GM23248 (cell line): Measurements from ENCODE around the gene PABPC3. TPM values are rescaled to one million over a fixed set of nuclear protein-coding genes. Genes with fewer than 3 reads are reported as not detected.

ENCODE experiments used
- DNase-seq: peaks from one replicate; pipeline ENCODE4 v3.0.0-alpha.2; 2015
- H2AFZ ChIP-seq: fragments of 200-600 bp; sonication (generic); 2 replicates; pipeline ENCODE4 v1.6.1; 2016; ENCODE audit warnings: antibody characterized with exemption
- H3F3A ChIP-seq: fragments of 200-600 bp; sonication (generic); 2 replicates; pipeline ENCODE4 v1.6.1; 2016; ENCODE audit warnings: mild to moderate bottlenecking, antibody characterized with exemption, mixed run types; ENCODE audit not compliant: insufficient read depth
- H3K27ac ChIP-seq: fragments of 200-600 bp; sonication (generic); 2 replicates; pipeline ENCODE4 v1.5.1; 2016; ENCODE audit warnings: mild to moderate bottlenecking
- H3K27me3 ChIP-seq: fragments of 200-600 bp; sonication (generic); replicated peaks from 2 replicates; pipeline ENCODE4 v1.6.1; 2016; ENCODE audit warnings: mild to moderate bottlenecking; ENCODE audit not compliant: insufficient read depth
- H3K36me3 ChIP-seq: fragments of 200-600 bp; sonication (generic); 2 replicates; pipeline ENCODE4 v1.6.1; 2016; ENCODE audit warnings: low read depth, mild to moderate bottlenecking
- H3K4me1 ChIP-seq: fragments of 200-600 bp; sonication (generic); 2 replicates; pipeline ENCODE4 v1.6.1; 2016; ENCODE audit warnings: mild to moderate bottlenecking; ENCODE audit not compliant: insufficient read depth
- H3K4me2 ChIP-seq: fragments of 200-600 bp; sonication (generic); one replicate; pipeline ENCODE4 v1.6.1; 2016; ENCODE audit warnings: mild to moderate bottlenecking; ENCODE audit not compliant: unreplicated experiment
- H3K4me3 ChIP-seq: fragments of 200-600 bp; sonication (generic); 2 replicates; pipeline ENCODE4 v1.5.1; 2016; ENCODE audit warnings: mild to moderate bottlenecking
- H3K79me2 ChIP-seq: fragments of 200-600 bp; sonication (generic); 2 replicates; pipeline ENCODE4 v1.6.1; 2016; ENCODE audit warnings: mild to moderate bottlenecking; ENCODE audit not compliant: insufficient read depth
- H3K9ac ChIP-seq: fragments of 200-600 bp; sonication (generic); 2 replicates; pipeline ENCODE4 v1.6.1; 2016; ENCODE audit warnings: mild to moderate bottlenecking
- H3K9me2 ChIP-seq: fragments of 200-600 bp; sonication (generic); 2 replicates; pipeline ENCODE4 v1.6.1; 2016; ENCODE audit warnings: mixed run types, mild to moderate bottlenecking, moderate library complexity; ENCODE audit not compliant: insufficient read depth
- H3K9me3 ChIP-seq: fragments of 200-600 bp; sonication (generic); one replicate; pipeline ENCODE4 v1.6.1; 2017; ENCODE audit warnings: low read depth
- H4K20me1 ChIP-seq: fragments of 200-600 bp; sonication (generic); 2 replicates; pipeline ENCODE4 v1.6.0; 2016; ENCODE audit not compliant: insufficient read depth
- EZH2 ChIP-seq: fragments of 200-600 bp; sonication (generic); IDR thresholded peaks from 2 replicates; pipeline ENCODE4 v1.6.1; 2018; ENCODE audit warnings: antibody characterized with exemption, mild to moderate bottlenecking; ENCODE audit not compliant: insufficient read depth, poor library complexity, severe bottlenecking
- EZH2phosphoT487 ChIP-seq: fragments of 200-600 bp; sonication (generic); IDR thresholded peaks from 2 replicates; pipeline ENCODE4 v1.6.1; 2018; ENCODE audit warnings: antibody characterized with exemption, moderate library complexity, mild to moderate bottlenecking, low read depth; ENCODE audit not compliant: insufficient read depth
- WGBS, 2 experiments: methylation state at CpG; one replicate each; pipeline ENCODE4 v1.1.6; 2015 to 2017; ENCODE audit warnings: low lambda C conversion rate in 2 of 2, low coverage in 1 of 2; ENCODE audit errors: missing lambda C conversion rate in 2 of 2; 5-methylcytosine and 5-hydroxymethylcytosine counted together
- in situ Hi-C: fragments of 300-500 bp; cut with MboI; formaldehyde crosslinking; loops from 2 replicates; pipeline ENCODE4 v1.15.0; 2020
- polyA plus RNA-seq: library from polyadenylated mRNA; unstranded; fragments of >200 nt; fragmentation: Nextera tagmentation; extraction: Ambion mirVana; gene quantifications from 2 replicates; pipeline ENCODE4 v1.2.1, GENCODE V29; 2016
- total RNA-seq: library from RNA; depleted of rRNA; stranded (reverse); fragments of >200 nt; shearing (Covaris generic); gene quantifications from 2 replicates; pipeline ENCODE4 v1.2.3, GENCODE V29; 2014

Gene PABPC3
- total and polyA plus RNA-seq, 2 experiments from 2014 or later: under 0.01 to 0.18 TPM

- no peaks in the 10 kb centered on the region for H3K4me1 ChIP-seq
Observed at GRCh38 chr13:25065974-25066770, 29.8 kb upstream of the PABPC3 start.

GRCh38 chr13:25067064-25067463 is 28.9 kb upstream of the PABPC3 start:
- Histone ChIP-seq H3F3A (no peaks in the 10 kb centered on the region), H3K9me3 (no peaks in the 10 kb centered on the region), H3K79me2 (no peaks in the 10 kb centered on the region), H3K27me3 (no peaks in the 10 kb centered on the region), H3K9ac (no peak overlapping the region), H3K27ac (no peak overlapping the region), H3K36me3 (no peaks in the 10 kb centered on the region), H3K4me2 (no peak overlapping the region), H3K9me2 (no peaks in the 10 kb centered on the region), H2AFZ (no peak overlapping the region), H3K4me3 (no peak overlapping the region), H3K4me1 (no peaks in the 10 kb centered on the region), H4K20me1 (no peaks in the 10 kb centered on the region)
- DNase-seq: no peak
- in situ Hi-C loops: no loop called here
- 50 to 53% methylated on average over 3 of the region's 3 CpGs for WGBS, 2 experiments
- TF ChIP-seq EZH2phosphoT487: no peak

More at GRCh38 chr13:25065974-25066770, 29.8 kb upstream of the PABPC3 start:
- Histone ChIP-seq H3K27me3 (no peaks in the 10 kb centered on the region), H3K9ac (no peak overlapping the region), H3K4me3 (no peak overlapping the region), H3K9me3 (no peaks in the 10 kb centered on the region), H3K36me3 (no peaks in the 10 kb centered on the region), H4K20me1 (no peaks in the 10 kb centered on the region), H3F3A (no peaks in the 10 kb centered on the region), H3K27ac (no peak overlapping the region), H2AFZ (no peak overlapping the region), H3K79me2 (no peaks in the 10 kb centered on the region), H3K4me2 (no peak overlapping the region), H3K9me2 (no peaks in the 10 kb centered on the region)
- no peak for DNase-seq
- TF ChIP-seq EZH2 (no peak), EZH2phosphoT487 (no peak)
- in situ Hi-C loops: no loop called here
- WGBS, 2 experiments: 42 to 43% methylated on average over 8 of the region's 8 CpGs

DNA sequence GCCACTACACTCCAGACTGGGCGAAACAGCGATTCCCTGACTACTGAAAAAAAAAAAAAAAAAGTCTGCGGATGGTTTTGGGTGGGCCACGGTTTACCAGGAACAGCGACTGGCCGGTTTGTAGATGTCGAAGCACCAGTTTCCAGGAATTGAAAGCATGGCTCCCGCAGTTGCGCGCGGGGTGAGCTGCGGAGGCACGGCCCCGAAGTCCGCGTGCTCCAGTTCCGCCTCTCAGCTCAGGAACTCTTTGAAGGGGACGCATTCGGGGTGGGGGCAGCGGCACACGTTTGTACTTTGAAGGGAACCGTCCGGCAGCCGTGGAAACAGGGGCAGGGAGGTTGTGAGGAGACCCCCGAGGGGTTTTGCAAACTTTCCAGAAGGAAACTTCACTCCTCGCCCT is 27.1 kb upstream of the PABPC3 start:
- Histone ChIP-seq H3F3A (no peaks in the 10 kb centered on the region), H3K9ac (no peak overlapping the region), H2AFZ (no peak overlapping the region), H3K9me3 (no peaks in the 10 kb centered on the region), H3K79me2 (no peaks in the 10 kb centered on the region), H3K27ac (no peak overlapping the region), H3K27me3 (no peaks in the 10 kb centered on the region), H3K36me3 (no peaks in the 10 kb centered on the region), H3K4me3 (no peak overlapping the region), H3K4me1 (no peaks in the 10 kb centered on the region), H4K20me1 (no peaks in the 10 kb centered on the region), H3K4me2 (no peak overlapping the region), H3K9me2 (no peaks in the 10 kb centered on the region)
- 70 to 76% methylated on average over 25 to 26 of the region's 26 CpGs for WGBS, 2 experiments
- no peak for DNase-seq
- TF ChIP-seq EZH2: no peak
- no peak for TF ChIP-seq EZH2phosphoT487
- in situ Hi-C loops: no loop called here

DNA sequence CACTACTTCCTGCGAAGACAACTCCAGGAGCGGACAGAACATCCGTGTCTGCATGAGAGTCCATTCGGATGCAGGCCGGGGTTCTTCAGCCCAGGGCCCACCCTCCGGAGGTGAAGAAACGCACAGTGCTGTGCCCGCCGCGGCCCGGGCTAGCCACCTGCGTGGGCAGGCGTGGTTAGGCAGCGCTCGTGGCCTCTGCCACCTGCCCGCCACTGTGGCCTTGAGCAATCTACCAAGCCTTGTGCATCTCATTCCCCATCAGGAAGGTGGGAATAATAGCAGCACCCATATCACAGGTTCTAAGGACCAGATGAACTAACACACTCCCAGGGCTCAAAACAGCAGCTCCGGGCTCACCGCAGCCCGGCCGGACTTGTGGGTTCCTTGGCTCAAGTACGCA is 26.7 kb upstream of the PABPC3 start:
- H3K9me3 ChIP-seq: no peaks in the 10 kb centered on the region
- no peaks in the 10 kb centered on the region for H3K27me3 ChIP-seq
- no peak overlapping the region for H3K27ac ChIP-seq
- H3F3A ChIP-seq: no peaks in the 10 kb centered on the region
- no peaks in the 10 kb centered on the region for H3K4me1 ChIP-seq
- H3K9ac ChIP-seq: no peak overlapping the region
- DNase-seq: no peak
- no peaks in the 10 kb centered on the region for H3K9me2 ChIP-seq
- no peak overlapping the region for H2AFZ ChIP-seq
- no peak overlapping the region for H3K4me2 ChIP-seq
- no peaks in the 10 kb centered on the region for H3K79me2 ChIP-seq
- no peaks in the 10 kb centered on the region for H3K36me3 ChIP-seq
- no peak for TF ChIP-seq EZH2
- TF ChIP-seq EZH2phosphoT487: no peak
- no peak overlapping the region for H3K4me3 ChIP-seq
- 76 to 77% methylated on average over 19 to 21 of the region's 21 CpGs for WGBS, 2 experiments
- H4K20me1 ChIP-seq: no peaks in the 10 kb centered on the region
- in situ Hi-C loops: no loop called here

- no peak overlapping the region for H2AFZ ChIP-seq
- TF ChIP-seq EZH2: no peak
- TF ChIP-seq EZH2phosphoT487: no peak
Observed at GRCh38 chr13:25069911-25070310, 26.0 kb upstream of the PABPC3 start.

More at GRCh38 chr13:25069911-25070310, 26.0 kb upstream of the PABPC3 start:
- no peaks in the 10 kb centered on the region for H3K4me1 ChIP-seq
- WGBS, 2 experiments: 49 to 53% methylated on average over 8 of the region's 8 CpGs
- no peak overlapping the region for H3K4me2 ChIP-seq
- H4K20me1 ChIP-seq: no peaks in the 10 kb centered on the region
- no peaks in the 10 kb centered on the region for H3K9me2 ChIP-seq
- H3F3A ChIP-seq: no peaks in the 10 kb centered on the region
- H3K9me3 ChIP-seq: no peaks in the 10 kb centered on the region
- H3K36me3 ChIP-seq: no peaks in the 10 kb centered on the region
- no peak overlapping the region for H3K4me3 ChIP-seq
- no peak overlapping the region for H3K9ac ChIP-seq
- no peak overlapping the region for H3K27ac ChIP-seq
- no peaks in the 10 kb centered on the region for H3K79me2 ChIP-seq
- no peak for DNase-seq
- in situ Hi-C loops: no loop called here
- H3K27me3 ChIP-seq: no peaks in the 10 kb centered on the region
